Ishikawa (cell line): Measurements from ENCODE around the gene ETFDH.

Experiments used
- CEBPB ChIP-seq: IDR thresholded peaks from 2 replicates; pipeline ENCODE4 v1.6.1; 2012
- CREB1 ChIP-seq: IDR thresholded peaks from 2 replicates; pipeline ENCODE4 v1.6.1; 2012; ENCODE audit warnings: low read depth
- EGR1 ChIP-seq: IDR thresholded peaks from 2 replicates; pipeline ENCODE4 v1.6.1; 2012
- EP300 ChIP-seq: IDR thresholded peaks from 2 replicates; pipeline ENCODE4 v1.6.1; 2012; ENCODE audit warnings: borderline replicate concordance
- FOXM1 ChIP-seq: IDR thresholded peaks from 2 replicates; pipeline ENCODE4 v1.6.1; 2012; ENCODE audit warnings: low read depth, borderline replicate concordance
- MAX ChIP-seq: IDR thresholded peaks from 2 replicates; pipeline ENCODE4 v1.6.1; 2012
- NFIC ChIP-seq: IDR thresholded peaks from 2 replicates; pipeline ENCODE4 v1.6.1; 2012
- RAD21 ChIP-seq: IDR thresholded peaks from 2 replicates; pipeline ENCODE4 v1.6.1; 2012; ENCODE audit warnings: low read depth
- REST ChIP-seq: IDR thresholded peaks from 2 replicates; pipeline ENCODE4 v1.6.1; 2012; ENCODE audit warnings: low read depth, mild to moderate bottlenecking
- TAF1 ChIP-seq: IDR thresholded peaks from 2 replicates; pipeline ENCODE4 v1.6.1; 2012; ENCODE audit warnings: low read depth, mild to moderate bottlenecking
- TCF12 ChIP-seq: IDR thresholded peaks from 2 replicates; pipeline ENCODE4 v1.6.1; 2012; ENCODE audit warnings: low read depth
- TEAD4 ChIP-seq: IDR thresholded peaks from 2 replicates; pipeline ENCODE4 v1.6.1; 2012
- USF1 ChIP-seq: IDR thresholded peaks from 2 replicates; pipeline ENCODE4 v1.6.1; 2012
- YY1 ChIP-seq: IDR thresholded peaks from 2 replicates; pipeline ENCODE4 v1.6.1; 2012; ENCODE audit warnings: low read depth
- ZBTB7A ChIP-seq: IDR thresholded peaks from 2 replicates; pipeline ENCODE4 v1.6.1; 2012; ENCODE audit warnings: low read depth

ETFDH gene

GRCh38 chr4:158667651-158668198 is 4.4 kb upstream of the ETFDH start:
- TF ChIP-seq CREB1 (no peak), REST (no peak), RAD21 (peak; percentile 33), FOXM1 (no peak), MAX (no peak)

GRCh38 chr4:158669310-158669709 is 2.8 kb upstream of the ETFDH start:
- TF ChIP-seq EGR1 = no peak
- TF ChIP-seq TEAD4 = no peak
- TF ChIP-seq TCF12 = no peak
- no peak for TF ChIP-seq ZBTB7A
- TF ChIP-seq RAD21 = no peak
- TF ChIP-seq YY1 = no peak
- no peak for TF ChIP-seq USF1
- TF ChIP-seq MAX = no peak
- no peak for TF ChIP-seq EP300
- TF ChIP-seq CREB1 = no peak
- TF ChIP-seq NFIC = no peak
- TF ChIP-seq CEBPB = no peak
- no peak for TF ChIP-seq FOXM1
- no peak for TF ChIP-seq TAF1
- TF ChIP-seq REST = no peak

GRCh38 chr4:158670975-158671664 is 976 bp upstream of the ETFDH start:
- TF ChIP-seq MAX (peak; percentile 83), FOXM1 (no peak), YY1 (no peak), ZBTB7A (no peak), TAF1 (no peak; the same call in 1 of the 2 replicates), CREB1 (no peak), TCF12 (0 out of 2 replicates have a peak, but pooled peaks have one; percentile 8), CEBPB (no peak), USF1 (peak; percentile 89), NFIC (peak; percentile 90), EP300 (no peak), RAD21 (no peak), EGR1 (no peak), REST (no peak), TEAD4 (no peak)

- TF ChIP-seq EP300 (no peak), EGR1 (no peak), CREB1 (no peak), YY1 (no peak), MAX (no peak), TAF1 (0 out of 2 replicates have a peak, but pooled peaks have one; percentile 5), NFIC (no peak), REST (no peak), CEBPB (no peak), TCF12 (0 out of 2 replicates have a peak, but pooled peaks have one; percentile 16), ZBTB7A (peak; percentile 5; the same call in 1 of the 2 replicates), RAD21 (no peak)
Measured at GRCh38 chr4:158671665-158671914, 506 bp upstream of the ETFDH start, which contains the start of gene C4orf46. TSS of gene C4orf46 (minus strand) at chr4:158671887. CDS start at chr4:158671801, 86 bp downstream.
